Sigmoid colon (tissue), 4 donors: ENCODE results near the gene RAP1GDS1.

Source experiments
- EP300 ChIP-seq, 4 donors: sonication (generic); formaldehyde crosslinking; IDR thresholded peaks; one replicate each; pipeline ENCODE4 v1.6.1; 2017; ENCODE audit warnings: antibody characterized with exemption in 4 of 4
- TF ChIP-seq, protein P1 (sequence below), 4 experiments: fragments of 450-650 bp in 3 of 4; fragments of 200-600 bp in 1 of 4; IDR thresholded peaks; one replicate each; pipeline ENCODE4 v1.5.1; 2016 to 2019; ENCODE audit warnings: antibody characterized with exemption in 4 of 4, mild to moderate bottlenecking in 3 of 4, moderate library complexity in 2 of 4

- TF ChIP-seq, protein P1, sequence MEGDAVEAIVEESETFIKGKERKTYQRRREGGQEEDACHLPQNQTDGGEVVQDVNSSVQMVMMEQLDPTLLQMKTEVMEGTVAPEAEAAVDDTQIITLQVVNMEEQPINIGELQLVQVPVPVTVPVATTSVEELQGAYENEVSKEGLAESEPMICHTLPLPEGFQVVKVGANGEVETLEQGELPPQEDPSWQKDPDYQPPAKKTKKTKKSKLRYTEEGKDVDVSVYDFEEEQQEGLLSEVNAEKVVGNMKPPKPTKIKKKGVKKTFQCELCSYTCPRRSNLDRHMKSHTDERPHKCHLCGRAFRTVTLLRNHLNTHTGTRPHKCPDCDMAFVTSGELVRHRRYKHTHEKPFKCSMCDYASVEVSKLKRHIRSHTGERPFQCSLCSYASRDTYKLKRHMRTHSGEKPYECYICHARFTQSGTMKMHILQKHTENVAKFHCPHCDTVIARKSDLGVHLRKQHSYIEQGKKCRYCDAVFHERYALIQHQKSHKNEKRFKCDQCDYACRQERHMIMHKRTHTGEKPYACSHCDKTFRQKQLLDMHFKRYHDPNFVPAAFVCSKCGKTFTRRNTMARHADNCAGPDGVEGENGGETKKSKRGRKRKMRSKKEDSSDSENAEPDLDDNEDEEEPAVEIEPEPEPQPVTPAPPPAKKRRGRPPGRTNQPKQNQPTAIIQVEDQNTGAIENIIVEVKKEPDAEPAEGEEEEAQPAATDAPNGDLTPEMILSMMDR (IDR thresholded peaks at IDR 0.05) = no peak
- no peak for TF ChIP-seq EP300 (IDR thresholded peaks at IDR 0.05)
These were observed 102.2 kb downstream of the RAP1GDS1 start for GRCh38 chr4:98363431-98363830.
